GM19324 (cell line): ENCODE data around the gene CAPRIN1.
A peak's percentile ranks its signal among the peaks of the same experiment; 100 is the strongest.
"Not testable (repeated sequence)": the region's sequence is repeated elsewhere in the genome, so short reads cannot be mapped to it uniquely, and the experiment has no call there.

Source experiments
- ATAC-seq: cut with Tn5 transposase; IDR thresholded peaks from one replicate; pipeline ENCODE4 v1.9.1; 2021; ENCODE audit warnings: mild to moderate bottlenecking, moderate library complexity; ENCODE audit not compliant: unreplicated experiment, low FRiP score

CAPRIN1 gene

GRCh38 chr11:34050581-34051348, 766 bp upstream of the CAPRIN1 start:
- ATAC-seq = no peak

GRCh38 chr11:34052036-34052607, 591 bp downstream of the CAPRIN1 start:
- ATAC-seq = peak; percentile 69

GRCh38 chr11:34052608-34053160, 1.2 kb downstream of the CAPRIN1 start:
- no peak for ATAC-seq

- no peak for ATAC-seq
These were observed 1.7 kb downstream of the CAPRIN1 start for GRCh38 chr11:34053161-34053686.

- ATAC-seq = not testable (repeated sequence)
These were observed 2.8 kb downstream of the CAPRIN1 start for GRCh38 chr11:34054351-34054750.

GRCh38 chr11:34055218-34056000, 3.9 kb downstream of the CAPRIN1 start:
- ATAC-seq = no peak

GRCh38 chr11:34056672-34057071, 5.1 kb downstream of the CAPRIN1 start:
- no peak for ATAC-seq

- ATAC-seq = no peak
These were observed 11.7 kb downstream of the CAPRIN1 start for GRCh38 chr11:34063061-34063795.

- no peak for ATAC-seq
These were observed 12.8 kb downstream of the CAPRIN1 start for GRCh38 chr11:34064291-34064690.

- ATAC-seq = no peak
These were observed 14.1 kb downstream of the CAPRIN1 start for GRCh38 chr11:34065505-34066203.

GRCh38 chr11:34066766-34067165, 15.2 kb downstream of the CAPRIN1 start:
- not testable (repeated sequence) for ATAC-seq

GRCh38 chr11:34067383-34068065, 16.0 kb downstream of the CAPRIN1 start:
- no peak for ATAC-seq

- ATAC-seq = no peak
These were observed 16.6 kb downstream of the CAPRIN1 start for GRCh38 chr11:34068111-34068510.

- ATAC-seq = not testable (repeated sequence)
These were observed 19.8 kb downstream of the CAPRIN1 start for GRCh38 chr11:34071306-34071705.

- ATAC-seq = no peak
These were observed 20.5 kb downstream of the CAPRIN1 start for GRCh38 chr11:34072041-34072440.

- ATAC-seq = no peak
These were observed 21.3 kb downstream of the CAPRIN1 start for GRCh38 chr11:34072832-34073231.

GRCh38 chr11:34074391-34074790, 22.9 kb downstream of the CAPRIN1 start:
- ATAC-seq = no peak

- ATAC-seq = no peak
These were observed 23.8 kb downstream of the CAPRIN1 start for GRCh38 chr11:34075178-34075820.

GRCh38 chr11:34080609-34081008, 29.1 kb downstream of the CAPRIN1 start:
- ATAC-seq = no peak
